IMR-90 (cell line): Measurements from ENCODE around the gene ARMH4. TPM values are rescaled to one million over a fixed set of nuclear protein-coding genes. Genes with fewer than 3 reads are reported as not detected.

Experiments
- ATAC-seq: fragments of 200-7000 bp; cut with Tn5 transposase; 2 replicates; pipeline ENCODE4 v1.9.1; 2020; ENCODE audit warnings: low read depth, mild to moderate bottlenecking, moderate library complexity
- BruUV-seq: library from RNA; stranded (reverse); fragments of 400-500 nt; replicated peaks from 2 replicates; lab custom pipeline; 2021; lab: Mats Ljungman, UMichigan
- CTCF ChIA-PET: fragments of 300-600 bp; formaldehyde crosslinking; extraction: SDS; loops from one replicate; lab custom pipeline; 2021; ENCODE audit warnings: antibody characterized with exemption; lab: Yijun Ruan, JAX
- POLR2A ChIA-PET: fragments of 300-600 bp; sonication (Branson Sonifier 250); formaldehyde crosslinking; loops from one replicate; lab custom pipeline; 2022; ENCODE audit warnings: antibody characterized with exemption; ENCODE audit not compliant: unreplicated experiment; lab: Charles Lee
- DNase-seq: peaks from one replicate; pipeline ENCODE4 v3.0.0; 2013
- H2AFZ ChIP-seq: replicated peaks from 2 replicates; pipeline ENCODE3; 2013; ENCODE audit warnings: low read length, mild to moderate bottlenecking; ENCODE audit not compliant: poor library complexity
- H2AK5ac ChIP-seq: 2 replicates; pipeline ENCODE4 v1.6.1; 2013; ENCODE audit warnings: low read depth, low read length, inconsistent platforms
- H2AK9ac ChIP-seq: replicated peaks from 2 replicates; pipeline ENCODE3; 2013; ENCODE audit warnings: mild to moderate bottlenecking, low read depth, low read length, moderate library complexity; ENCODE audit not compliant: poor library complexity
- H2BK120ac ChIP-seq: 2 replicates; pipeline ENCODE4 v1.6.1; 2013; ENCODE audit warnings: low read depth, low read length, inconsistent platforms
- H2BK15ac ChIP-seq: 3 replicates; pipeline ENCODE4 v1.6.1; 2013; ENCODE audit warnings: low read depth, low read length, inconsistent platforms
- H2BK20ac ChIP-seq: 2 replicates; pipeline ENCODE4 v1.6.1; 2013; ENCODE audit warnings: low read depth, mild to moderate bottlenecking, inconsistent platforms, low read length, moderate library complexity
- H2BK5ac ChIP-seq: 2 replicates; pipeline ENCODE4 v1.6.1; 2013; ENCODE audit warnings: mild to moderate bottlenecking, low read depth, low read length, inconsistent platforms; ENCODE audit not compliant: poor library complexity, severe bottlenecking
- H3K14ac ChIP-seq: replicated peaks from 2 replicates; pipeline ENCODE4 v1.6.1; 2013; ENCODE audit warnings: low read depth, low read length, inconsistent platforms
- H3K18ac ChIP-seq: 2 replicates; pipeline ENCODE4 v1.6.1; 2013; ENCODE audit warnings: low read depth, low read length, control low read depth
- H3K23ac ChIP-seq: 2 replicates; pipeline ENCODE4 v1.6.1; 2013; ENCODE audit warnings: low read depth, low read length, inconsistent platforms
- H3K27ac ChIP-seq: 2 replicates; pipeline ENCODE4 v1.5.1; 2013; ENCODE audit warnings: mild to moderate bottlenecking, control low read depth, low read length; ENCODE audit not compliant: insufficient read depth
- H3K27me3 ChIP-seq: 2 replicates; pipeline ENCODE4 v1.6.1; 2013; ENCODE audit warnings: low read length; ENCODE audit not compliant: control insufficient read depth, insufficient read depth
- H3K36me3 ChIP-seq: 2 replicates; pipeline ENCODE4 v1.6.1; 2013; ENCODE audit warnings: low read length, mixed read lengths; ENCODE audit not compliant: control insufficient read depth, insufficient read depth
- H3K4ac ChIP-seq: 2 replicates; pipeline ENCODE4 v1.6.1; 2013; ENCODE audit warnings: low read depth, low read length, inconsistent platforms
- H3K4me1 ChIP-seq: 2 replicates; pipeline ENCODE4 v1.6.1; 2013; ENCODE audit warnings: low read length, mixed read lengths; ENCODE audit not compliant: control insufficient read depth, insufficient read depth
- H3K4me2 ChIP-seq: 2 replicates; pipeline ENCODE4 v1.6.1; 2013; ENCODE audit warnings: low read depth, mild to moderate bottlenecking, control low read depth, low read length, moderate library complexity
- H3K4me3 ChIP-seq: 2 replicates; pipeline ENCODE4 v1.5.1; 2013; ENCODE audit warnings: low read depth, mild to moderate bottlenecking, control low read depth, low read length, moderate library complexity; ENCODE audit not compliant: insufficient read depth
- H3K56ac ChIP-seq: 2 replicates; pipeline ENCODE4 v1.6.1; 2013; ENCODE audit warnings: low read length, inconsistent platforms; ENCODE audit not compliant: insufficient read depth; ENCODE audit errors: extremely low read depth
- H3K79me1 ChIP-seq, 2 experiments: 2 replicates each; pipeline ENCODE4 v1.6.1; 2013; ENCODE audit warnings: low read length in 2 of 2, inconsistent platforms in 1 of 2, low read depth in 1 of 2
- H3K9ac ChIP-seq: 2 replicates; pipeline ENCODE4 v1.6.1; 2013; ENCODE audit warnings: low read depth, low read length, control low read depth
- H3K9me1 ChIP-seq: 2 replicates; pipeline ENCODE4 v1.6.1; 2013; ENCODE audit warnings: low read length, inconsistent platforms; ENCODE audit not compliant: insufficient read depth
- H3K9me3 ChIP-seq: 2 replicates; pipeline ENCODE4 v1.6.1; 2013; ENCODE audit warnings: low read length; ENCODE audit not compliant: control insufficient read depth, insufficient read depth
- H4K20me1 ChIP-seq: 2 replicates; pipeline ENCODE4 v1.6.1; 2013; ENCODE audit warnings: low read length, inconsistent platforms; ENCODE audit not compliant: insufficient read depth
- H4K5ac ChIP-seq: 2 replicates; pipeline ENCODE4 v1.6.1; 2013; ENCODE audit warnings: mild to moderate bottlenecking, low read depth, low read length, control low read depth
- H4K8ac ChIP-seq, 2 experiments: 2 replicates each; pipeline ENCODE4 v1.6.1; 2013; ENCODE audit warnings: low read depth in 2 of 2, low read length in 2 of 2, control low read depth in 1 of 2, inconsistent platforms in 1 of 2
- H4K91ac ChIP-seq: 2 replicates; pipeline ENCODE4 v1.6.1; 2013; ENCODE audit warnings: low read depth, low read length, inconsistent platforms; ENCODE audit not compliant: insufficient read depth
- BHLHE40 ChIP-seq: fragments of 150-350 bp; IDR thresholded peaks from 2 replicates; pipeline ENCODE4 v1.6.1; 2016; ENCODE audit warnings: mild to moderate bottlenecking, low read depth, low read length
- CEBPB ChIP-seq: IDR thresholded peaks from 2 replicates; pipeline ENCODE4 v1.6.1; 2012; ENCODE audit warnings: low read depth, low read length, improper control_type of control experiment
- CHD1 ChIP-seq: IDR thresholded peaks from 2 replicates; pipeline ENCODE4 v1.6.1; 2012; ENCODE audit warnings: low read depth, low read length, improper control_type of control experiment
- CTCF ChIP-seq: conservative IDR thresholded peaks from 2 replicates; pipeline ENCODE4 v1.5.1; 2012; ENCODE audit warnings: mild to moderate bottlenecking, low read depth, low read length, improper control_type of control experiment
- ELK1 ChIP-seq: fragments of 150-350 bp; IDR thresholded peaks from 2 replicates; pipeline ENCODE4 v1.6.1; 2016; ENCODE audit warnings: low read depth, mild to moderate bottlenecking, low read length, moderate library complexity, borderline replicate concordance
- FOS ChIP-seq: fragments of 150-350 bp; IDR thresholded peaks from 2 replicates; pipeline ENCODE4 v1.6.1; 2016; ENCODE audit warnings: low read depth, low read length
- MAFK ChIP-seq: IDR thresholded peaks from 2 replicates; pipeline ENCODE4 v1.6.1; 2012; ENCODE audit warnings: low read depth, low read length, improper control_type of control experiment
- MAZ ChIP-seq: IDR thresholded peaks from 2 replicates; pipeline ENCODE4 v1.6.1; 2012; ENCODE audit warnings: low read depth, mild to moderate bottlenecking, low read length, improper control_type of control experiment, moderate library complexity, borderline replicate concordance
- MXI1 ChIP-seq: IDR thresholded peaks from 2 replicates; pipeline ENCODE4 v1.6.1; 2012; ENCODE audit warnings: low read depth, mild to moderate bottlenecking, low read length, moderate library complexity, borderline replicate concordance
- NFE2L2 ChIP-seq: fragments of 150-350 bp; IDR thresholded peaks from 2 replicates; pipeline ENCODE4 v1.6.1; 2016; ENCODE audit warnings: low read depth, mild to moderate bottlenecking, low read length
- POLR2A ChIP-seq: IDR thresholded peaks from 2 replicates; pipeline ENCODE4 v1.6.1; 2012; ENCODE audit warnings: mild to moderate bottlenecking, low read depth, low read length
- RAD21 ChIP-seq: IDR thresholded peaks from 2 replicates; pipeline ENCODE4 v1.6.1; 2012; ENCODE audit warnings: low read length, improper control_type of control experiment
- RCOR1 ChIP-seq: IDR thresholded peaks from 2 replicates; pipeline ENCODE4 v1.6.1; 2012; ENCODE audit warnings: mild to moderate bottlenecking, low read length, improper control_type of control experiment; ENCODE audit not compliant: insufficient replicate concordance
- RFX5 ChIP-seq: IDR thresholded peaks from 2 replicates; pipeline ENCODE4 v1.8.0; 2012; ENCODE audit warnings: low read depth, mild to moderate bottlenecking, low read length, moderate library complexity
- SMC3 ChIP-seq: fragments of 150-350 bp; IDR thresholded peaks from 2 replicates; pipeline ENCODE4 v1.6.1; 2016; ENCODE audit warnings: low read depth, mild to moderate bottlenecking, antibody characterized with exemption, low read length, moderate library complexity
- USF2 ChIP-seq: fragments of 150-350 bp; IDR thresholded peaks from 2 replicates; pipeline ENCODE4 v1.6.1; 2017; ENCODE audit warnings: mild to moderate bottlenecking, antibody characterized with exemption, low read length, low read depth
- WGBS, 2 experiments: methylation state at CpG; one replicate each; pipeline versions ENCODE4 v1.1.5 to v1.1.7; 2013; ENCODE audit warnings: missing lambda C conversion rate in 2 of 2; ENCODE audit not compliant: insufficient read length in 1 of 2; ENCODE audit errors: extremely low coverage in 2 of 2; 5-methylcytosine and 5-hydroxymethylcytosine counted together
- dilution Hi-C: fragments of 300-500 bp; cut with HindIII; formaldehyde crosslinking; loops from one replicate; pipeline ENCODE4 v1.14.3; 2018; ENCODE audit warnings: low sequenced_read_pairs; ENCODE audit not compliant: unreplicated experiment
- in situ Hi-C: fragments of 300-500 bp; cut with MboI; formaldehyde crosslinking; loops from 3 replicates; pipeline ENCODE4 v1.14.3; 2019; ENCODE audit warnings: low sequenced_read_pairs, inconsistent platforms, mixed read lengths
- intact Hi-C: fragments of 100-400 bp; cut with micrococcal nuclease; formaldehyde crosslinking; loops from 2 replicates; pipeline ENCODE4 v1.10.0; 2022
- polyA plus RNA-seq, 3 experiments: library from polyadenylated mRNA; depleted of rRNA; stranded (reverse); fragments of >200 nt; gene quantifications; 2 replicates each; pipeline ENCODE4 v1.2.3, GENCODE V29; 2012; ENCODE audit warnings: low replicate concordance in 1 of 3
- total RNA-seq: library from RNA; depleted of rRNA; stranded (reverse); fragments of >200 nt; gene quantifications from 2 replicates; pipeline ENCODE4 v1.2.3, GENCODE V29; 2012

ARMH4 gene
- total and polyA plus RNA-seq, 2 of the 4 experiments (the other 2 are of a cell fraction) = 4.6 to 5.6 TPM

GRCh38 chr14:58091883-58092630 is 60.0 kb downstream of the ARMH4 start:
- Histone ChIP-seq H3K27me3 (peaks cover 8% of the 10 kb centered on the region), H3K23ac (no peak overlapping the region), H4K5ac (no peak overlapping the region), H3K4ac (no peak overlapping the region), H3K56ac (no peak overlapping the region), H3K18ac (no peak overlapping the region), H3K36me3 (no peaks in the 10 kb centered on the region), H3K79me1 (no peaks in the 10 kb centered on the region), H3K9ac (no peak overlapping the region), H2AFZ (no peak overlapping the region), H2AK5ac (no peak overlapping the region), H2BK15ac (no peak overlapping the region), H4K8ac (no peak overlapping the region), H3K4me2 (no peak overlapping the region), H2BK5ac (no peak overlapping the region), H3K4me3 (no peak overlapping the region), H2BK120ac (no peak overlapping the region), H3K14ac (no peak overlapping the region), H2BK20ac (no peak overlapping the region), H3K4me1 (no peaks in the 10 kb centered on the region), H2AK9ac (no peak overlapping the region), H3K9me3 (peaks cover 2% of the 10 kb centered on the region; the same call in 1 of the 2 replicates), H3K27ac (no peak overlapping the region), H3K9me1 (no peaks in the 10 kb centered on the region), H4K91ac (no peak overlapping the region), H4K20me1 (no peaks in the 10 kb centered on the region)
- ChIA-PET POLR2A (no interaction called here), CTCF (no interaction called here)
- intact Hi-C loops = no loop called here
- dilution Hi-C loops = no loop called here
- no TSS peak for BruUV-seq
- ATAC-seq (no peak), DNase-seq (no peak)
- in situ Hi-C loops = no loop called here
- WGBS, 2 experiments = no CpG with 5 or more reads among the region's 5 CpGs
- TF ChIP-seq NFE2L2 (no peak), MXI1 (no peak), RFX5 (no peak), CTCF (no peak), BHLHE40 (no peak), CEBPB (no peak), RAD21 (no peak), MAZ (no peak), RCOR1 (no peak), CHD1 (no peak), POLR2A (no peak), ELK1 (no peak), MAFK (no peak), SMC3 (no peak), USF2 (no peak), FOS (no peak)
